MCF 10A (cell line): ENCODE data around the gene TSSK6. TPM values are rescaled to one million over a fixed set of nuclear protein-coding genes. Genes with fewer than 3 reads are reported as not detected.

ENCODE experiments used
- BruUV-seq: library from RNA; stranded (reverse); fragments of 400-500 nt; replicated peaks from 2 replicates; lab custom pipeline; 2021; lab: Mats Ljungman, UMichigan
- CTCF ChIA-PET: fragments of 300-600 bp; sonication (Branson Sonifier 250); formaldehyde crosslinking; extraction: SDS; loops from one replicate; lab custom pipeline; 2021; ENCODE audit warnings: antibody characterized with exemption, inconsistent platforms; lab: Yijun Ruan, JAX
- POLR2A ChIA-PET: fragments of 300-600, 350-650 bp; sonication (Branson Sonifier 250); formaldehyde crosslinking; extraction: SDS; loops from one replicate; lab custom pipeline; 2020; ENCODE audit warnings: antibody characterized with exemption, inconsistent platforms; lab: Yijun Ruan, JAX
- DNase-seq: peaks from one replicate; pipeline ENCODE4 v3.0.0-alpha.2; 2018; ENCODE audit not compliant: unreplicated experiment
- H3K27ac Mint-ChIP-seq: one replicate; pipeline ENCODE4 v1.8.0; 2022; ENCODE audit warnings: mild to moderate bottlenecking, low read depth, mixed read lengths; ENCODE audit not compliant: unreplicated experiment
- H3K27me3 Mint-ChIP-seq: one replicate; pipeline ENCODE4 v1.8.0; 2022; ENCODE audit warnings: mixed read lengths; ENCODE audit not compliant: insufficient read depth, unreplicated experiment
- H3K36me3 Mint-ChIP-seq: one replicate; pipeline ENCODE4 v1.8.0; 2022; ENCODE audit warnings: mild to moderate bottlenecking, moderate library complexity, mixed read lengths; ENCODE audit not compliant: insufficient read depth, unreplicated experiment
- H3K4me1 Mint-ChIP-seq: one replicate; pipeline ENCODE4 v1.8.0; 2022; ENCODE audit warnings: mixed read lengths; ENCODE audit not compliant: insufficient read depth, unreplicated experiment
- H3K4me3 Mint-ChIP-seq: one replicate; pipeline ENCODE4 v1.8.0; 2022; ENCODE audit warnings: mild to moderate bottlenecking, moderate library complexity, mixed read lengths; ENCODE audit not compliant: unreplicated experiment
- H3K9me3 Mint-ChIP-seq: one replicate; pipeline ENCODE4 v1.8.0; 2022; ENCODE audit warnings: mixed read lengths; ENCODE audit not compliant: unreplicated experiment
- CTCF ChIP-seq: fragments of 200-600 bp; IDR thresholded peaks from one replicate; pipeline ENCODE4 v1.8.0; 2022; ENCODE audit warnings: antibody characterized with exemption, mild to moderate bottlenecking; ENCODE audit not compliant: unreplicated experiment
- intact Hi-C: fragments of 100-400 bp; cut with micrococcal nuclease; formaldehyde crosslinking; loops from 2 replicates; pipeline ENCODE4 v1.14.1; 2022
- total RNA-seq: library from RNA; stranded (reverse); gene quantifications from 2 replicates; pipeline ENCODE4 v1.2.3, GENCODE V29; 2022

TSSK6 gene
- total RNA-seq, 1 experiment from 2014 or later, result 4.8 TPM

GRCh38 chr19:19561946-19562664 is 46.8 kb upstream of the TSSK6 start:
- Mint-ChIP-seq H3K27me3 (no peaks in the 10 kb centered on the region), H3K9me3 (no peaks in the 10 kb centered on the region), H3K4me3 (no peak overlapping the region), H3K27ac (no peak overlapping the region), H3K4me1 (no peaks in the 10 kb centered on the region), H3K36me3 (no peaks in the 10 kb centered on the region)
- intact Hi-C loops, result no loop called here
- TF ChIP-seq CTCF, result no peak
- POLR2A ChIA-PET, result no interaction called here
- CTCF ChIA-PET, result interaction anchor here (1.2 to 2.1 kb wide), 3 partner anchors 8 to 43 kb away, joined by 4 to 5 read pairs (median 4); no protein-coding TSS in a partner anchor
- no peak for DNase-seq
- BruUV-seq, result no TSS peak

- Mint-ChIP-seq H3K36me3 (no peaks in the 10 kb centered on the region), H3K27ac (no peak overlapping the region), H3K4me3 (no peak overlapping the region), H3K4me1 (no peaks in the 10 kb centered on the region), H3K27me3 (no peaks in the 10 kb centered on the region), H3K9me3 (no peaks in the 10 kb centered on the region)
- intact Hi-C loops, result no loop called here
- DNase-seq, result no peak
- TF ChIP-seq CTCF, result no peak
- no TSS peak for BruUV-seq
- CTCF ChIA-PET, result interaction anchor here (0.9 to 1.2 kb wide), 5 partner anchors 9 to 84 kb away, joined by 3 to 6 read pairs (median 3); partner anchors contain the start of gene GMIP
- POLR2A ChIA-PET, result no interaction called here
Observed at GRCh38 chr19:19559931-19560330, 44.6 kb upstream of the TSSK6 start.

- H3K4me1 Mint-ChIP-seq, result no peaks in the 10 kb centered on the region
- no peak for DNase-seq
- H3K36me3 Mint-ChIP-seq, result no peaks in the 10 kb centered on the region
- CTCF ChIA-PET, result interaction anchor here (0.6 to 1.6 kb wide), 4 partner anchors 26 to 96 kb away, joined by 3 to 7 read pairs (median 3); partner anchors contain the start of gene GMIP
- H3K27me3 Mint-ChIP-seq, result no peaks in the 10 kb centered on the region
- no peak overlapping the region for H3K27ac Mint-ChIP-seq
- no peak for TF ChIP-seq CTCF
- BruUV-seq, result no TSS peak
- intact Hi-C loops, result no loop called here
- no peaks in the 10 kb centered on the region for H3K9me3 Mint-ChIP-seq
- POLR2A ChIA-PET, result no interaction called here
- H3K4me3 Mint-ChIP-seq, result no peak overlapping the region
Observed at GRCh38 chr19:19558636-19559035, 43.3 kb upstream of the TSSK6 start.

- Mint-ChIP-seq H3K36me3 (no peaks in the 10 kb centered on the region), H3K4me3 (no peak overlapping the region), H3K9me3 (no peaks in the 10 kb centered on the region), H3K4me1 (no peaks in the 10 kb centered on the region), H3K27ac (no peak overlapping the region), H3K27me3 (no peaks in the 10 kb centered on the region)
- TF ChIP-seq CTCF, result no peak
- CTCF ChIA-PET, result interaction anchor here (0.6 to 1.6 kb wide), 4 partner anchors 26 to 1439 kb away, joined by 3 to 7 read pairs (median 3); partner anchors contain the start of gene GMIP
- POLR2A ChIA-PET, result no interaction called here
- no TSS peak for BruUV-seq
- DNase-seq, result no peak
- intact Hi-C loops, result no loop called here
Observed at GRCh38 chr19:19558055-19558454, 42.7 kb upstream of the TSSK6 start.
